Stimulated activated CD8-positive, alpha-beta memory T cell treated with anti-CD3 and anti-CD28 coated beads, Interleukin-15, amount 100 ng/mL, for 48 hours (primary cell): ENCODE measurements around the gene PELI2.

ENCODE experiments used
- DNase-seq, 2 donors: peaks; one replicate each; pipeline ENCODE4 v3.0.0-alpha.2; 2020; ENCODE audit warnings: low read depth in 2 of 2

Gene PELI2

DNA sequence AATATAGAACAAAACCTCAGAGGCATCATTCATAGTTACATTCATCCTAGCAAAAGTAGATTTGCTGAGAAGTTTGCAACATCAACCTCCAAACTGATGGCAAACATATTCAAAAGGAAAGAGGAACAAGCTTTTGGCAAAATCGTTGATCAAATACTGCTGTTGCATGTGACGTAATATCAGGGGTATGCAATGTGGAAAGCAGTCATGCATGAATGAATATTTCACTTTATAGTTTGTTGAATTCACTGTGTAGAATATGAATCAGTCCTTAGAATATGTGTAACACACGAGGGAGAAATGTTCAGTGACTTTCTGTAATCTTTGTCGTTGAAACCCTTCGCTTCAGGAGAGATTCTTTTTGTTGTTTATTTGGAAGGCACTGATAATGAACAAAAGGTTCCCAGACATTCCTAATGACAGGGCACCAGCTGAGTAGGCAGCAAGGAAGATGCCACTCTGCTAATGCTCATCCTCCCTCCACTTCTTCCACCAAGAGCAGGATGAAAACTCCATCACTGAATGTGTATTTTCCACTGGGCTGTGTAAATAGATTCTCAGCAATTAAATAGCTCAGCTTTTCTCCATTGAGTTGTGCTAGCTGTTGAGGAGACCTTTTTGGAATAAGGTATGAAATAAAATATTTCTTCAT lies 126.1 kb downstream of the PELI2 start:
- no peak for DNase-seq

DNA sequence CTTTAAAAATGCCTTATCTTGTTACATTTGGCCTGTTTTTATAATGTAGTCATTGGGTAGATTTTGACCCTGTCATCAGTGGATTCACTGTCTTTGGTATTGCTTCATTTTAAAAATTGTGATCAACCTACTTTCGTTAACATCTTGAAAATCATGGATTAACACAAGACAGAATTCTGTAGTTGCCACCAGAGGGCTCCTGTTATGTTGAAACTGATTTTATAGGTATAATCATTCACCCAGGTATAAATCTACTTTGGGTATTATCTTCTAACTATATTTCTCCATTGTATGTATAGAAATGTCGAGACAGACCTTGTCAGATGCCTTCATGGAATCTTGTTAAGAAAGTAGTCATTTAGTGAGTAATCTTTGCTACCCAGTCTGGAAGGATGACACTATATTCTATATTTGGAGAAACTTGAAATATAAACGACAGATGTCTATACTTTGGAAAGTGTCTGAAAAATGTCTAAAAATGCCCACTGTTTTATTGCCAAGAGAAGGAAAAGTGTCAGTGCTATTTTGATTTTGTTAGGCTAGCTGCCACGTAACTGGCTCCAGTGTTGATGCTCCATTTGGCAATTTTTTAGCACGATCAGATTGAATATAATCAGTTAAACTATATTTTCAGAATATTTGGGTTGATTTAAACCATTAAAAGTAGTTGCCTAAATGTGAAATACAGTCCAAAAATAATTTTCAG lies 129.4 kb downstream of the PELI2 start:
- no peak for DNase-seq

DNA sequence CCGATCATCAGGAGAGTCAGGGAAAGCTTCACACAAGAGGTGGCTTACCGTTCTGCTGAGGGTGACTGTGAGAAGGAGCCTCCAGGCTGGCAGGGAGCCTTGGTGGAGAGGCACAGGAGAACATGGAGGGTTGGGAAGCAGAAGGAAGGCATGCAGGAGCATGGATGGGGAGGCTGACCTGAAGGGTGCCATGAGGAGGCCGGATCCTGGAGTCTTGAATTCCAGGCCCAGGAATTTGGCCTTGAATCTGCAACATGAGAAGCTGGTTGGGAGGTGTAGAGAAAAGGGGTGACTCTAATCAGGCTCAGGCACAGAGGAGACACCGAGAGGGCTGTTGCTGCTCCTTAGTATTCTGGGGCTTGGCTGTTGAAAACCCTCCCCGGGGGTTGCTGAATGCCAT lies 130.2 kb downstream of the PELI2 start:
- no peak for DNase-seq

DNA sequence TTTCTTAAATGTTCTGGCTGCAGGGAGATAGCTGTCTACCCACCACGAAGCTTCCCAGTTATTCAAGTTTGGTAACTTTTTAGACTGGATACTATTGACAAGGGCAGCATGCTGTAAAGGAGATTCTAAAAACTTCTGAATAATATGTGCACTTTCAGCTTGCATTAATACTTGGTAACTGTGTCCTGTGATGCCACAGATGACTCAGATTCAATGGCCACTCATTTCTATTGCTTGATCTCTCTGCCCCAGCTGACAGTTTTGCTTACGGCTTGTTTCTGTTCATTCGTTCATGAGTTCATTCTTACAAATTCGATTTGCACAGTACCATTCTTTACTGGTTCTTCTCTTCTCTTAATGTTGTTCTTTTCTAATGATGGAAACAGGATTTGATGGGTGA lies 142.8 kb downstream of the PELI2 start:
- DNase-seq: no peak

DNA sequence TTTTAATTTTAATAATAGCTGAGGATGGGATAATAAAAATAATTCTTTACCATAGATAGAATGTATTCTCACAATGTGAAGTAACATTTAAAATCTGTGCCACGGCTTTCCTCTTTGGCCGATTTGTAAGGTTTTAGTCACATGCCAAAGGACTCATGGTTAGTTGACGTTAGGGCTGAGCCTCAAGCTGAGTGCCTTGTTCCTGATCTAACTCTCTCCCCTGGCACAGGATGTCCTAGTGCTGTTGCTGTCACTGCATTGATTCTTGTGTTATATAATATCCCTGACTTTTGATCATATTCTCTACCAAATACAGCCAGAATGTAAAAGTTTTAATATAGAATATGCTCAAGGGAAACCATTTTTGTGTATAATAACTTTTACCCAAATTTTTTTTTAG lies 144.3 kb downstream of the PELI2 start:
- DNase-seq: no peak

DNA sequence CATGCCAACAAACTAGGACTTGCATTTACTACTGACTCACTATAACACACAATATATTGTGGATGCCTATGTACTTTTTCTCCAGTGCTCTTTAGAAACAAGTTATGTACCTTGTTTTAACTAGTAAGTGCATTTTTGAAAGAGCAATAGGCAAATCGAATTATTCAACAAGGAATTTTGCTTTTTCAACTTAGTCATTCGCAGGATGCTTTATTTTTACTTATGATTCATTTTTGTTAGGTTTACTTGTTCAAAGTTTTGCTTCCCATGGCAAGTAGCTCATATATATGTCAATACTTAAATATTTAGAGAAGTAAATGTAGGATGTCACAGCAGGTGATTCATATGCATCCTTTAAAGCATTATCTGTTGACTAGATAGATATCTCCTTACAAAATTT lies 149.8 kb downstream of the PELI2 start:
- no peak for DNase-seq

DNA sequence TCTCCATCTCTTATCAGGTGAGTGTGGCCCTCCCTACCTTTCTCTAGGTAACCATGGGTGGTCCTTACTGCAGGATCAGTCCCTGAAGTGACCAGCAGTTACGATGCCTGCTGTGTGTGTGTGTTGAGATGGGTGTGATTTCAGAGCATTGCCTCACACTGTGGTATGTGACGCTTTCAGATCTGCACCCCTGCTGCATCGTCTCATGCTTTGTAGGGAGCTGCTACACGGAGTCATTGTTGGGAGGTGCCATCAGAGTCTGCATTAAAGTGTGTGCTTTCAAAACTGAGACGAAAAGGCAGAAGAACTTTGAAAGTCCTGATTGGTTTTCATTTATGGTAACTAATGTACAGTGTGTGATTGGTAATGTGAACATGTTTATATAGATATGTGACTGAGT lies 150.5 kb downstream of the PELI2 start:
- DNase-seq: no peak

DNA sequence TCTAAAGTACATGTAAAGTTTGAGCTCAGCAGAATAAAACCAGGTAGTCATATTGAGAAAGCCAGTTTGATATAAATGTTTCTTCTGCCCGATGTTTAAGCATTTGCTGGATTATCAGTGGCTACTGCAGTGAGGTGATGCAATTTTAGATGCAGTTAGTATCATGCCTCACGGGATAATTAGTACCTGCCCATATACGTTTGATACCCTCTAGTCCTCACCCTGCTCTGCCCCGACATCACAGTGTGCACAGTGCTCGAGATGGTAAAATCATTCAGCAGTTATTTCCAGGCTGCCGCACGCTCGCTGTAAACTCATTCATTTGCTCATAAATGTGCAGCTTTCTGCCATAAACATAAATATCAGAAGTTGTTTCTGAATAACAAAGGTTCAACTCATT lies 152.7 kb downstream of the PELI2 start:
- no peak for DNase-seq

DNA sequence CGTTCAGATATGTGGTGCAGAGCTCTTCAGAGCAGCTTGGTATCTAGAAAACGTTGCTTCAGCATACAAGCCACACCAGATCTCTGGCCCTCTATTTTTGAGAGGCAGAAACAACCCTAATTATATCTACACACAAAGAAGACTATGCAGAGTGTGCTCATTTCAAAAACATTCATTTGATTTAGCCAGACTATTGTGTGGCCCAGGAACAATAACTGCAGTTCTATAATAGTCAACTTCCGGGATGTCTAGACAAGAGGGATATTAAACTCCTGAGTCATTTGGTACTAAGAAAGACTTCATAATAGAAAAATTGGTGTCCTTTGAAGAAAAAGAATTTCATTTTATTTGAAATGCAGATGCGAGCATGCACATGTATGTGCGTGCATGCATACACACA lies 153.8 kb downstream of the PELI2 start:
- no peak for DNase-seq

DNA sequence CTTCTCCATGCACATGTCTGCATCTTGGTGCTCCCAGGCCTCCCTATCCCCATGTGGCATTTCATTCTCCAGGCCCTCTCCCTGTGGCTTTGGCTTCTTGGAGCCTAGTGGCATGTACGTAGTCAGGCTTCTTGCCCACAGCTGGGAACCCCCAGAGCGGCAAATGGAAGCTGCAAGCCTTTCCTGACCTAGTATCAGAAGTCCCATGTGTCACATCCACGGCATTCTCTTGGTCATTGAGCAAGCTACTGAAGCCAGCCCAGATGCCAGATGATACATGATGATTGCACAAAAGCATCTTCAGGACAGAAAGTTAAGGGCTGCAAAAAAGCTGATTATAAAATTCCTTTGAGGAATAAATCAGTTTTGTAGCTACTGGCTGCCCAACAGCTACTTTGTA lies 154.9 kb downstream of the PELI2 start:
- DNase-seq: no peak

DNA sequence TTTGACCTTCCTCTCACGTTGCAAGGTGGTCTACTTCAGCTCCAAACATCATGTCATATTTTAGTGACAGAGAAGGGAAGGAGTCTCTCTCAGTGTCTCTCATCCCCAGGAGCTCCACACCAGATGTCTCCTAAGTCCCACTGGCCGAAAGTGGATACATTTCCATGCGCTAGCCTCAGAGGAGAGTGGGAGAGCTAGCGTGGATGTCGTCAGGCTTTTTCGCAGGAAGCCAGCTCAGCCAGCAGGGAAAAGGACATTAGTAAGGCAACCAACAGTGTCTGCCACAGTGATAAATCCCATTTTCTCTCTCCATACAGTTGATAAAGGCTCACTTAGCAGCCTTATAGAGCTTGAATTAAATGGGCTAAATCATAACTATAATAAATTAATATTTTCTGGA lies 155.7 kb downstream of the PELI2 start:
- no peak for DNase-seq

DNA sequence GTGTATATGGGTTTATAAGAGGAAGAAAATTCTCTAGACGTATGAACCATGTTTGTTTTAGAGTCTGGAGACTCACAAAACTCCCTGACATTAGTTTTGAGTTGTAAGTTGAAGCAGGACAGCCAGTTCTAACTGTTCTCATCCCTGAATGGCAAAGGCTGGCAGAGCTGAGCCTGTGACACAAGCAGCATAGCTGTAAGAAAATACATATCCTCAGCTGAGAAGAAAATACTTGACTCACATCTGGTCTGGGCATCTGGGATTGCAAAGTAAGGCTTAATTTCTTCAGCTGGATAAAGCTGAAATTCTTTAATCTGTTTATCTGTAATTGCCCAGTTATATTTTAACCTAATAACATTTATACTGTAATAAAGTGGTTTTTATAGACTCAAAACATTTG lies 156.3 kb downstream of the PELI2 start:
- no peak for DNase-seq

DNA sequence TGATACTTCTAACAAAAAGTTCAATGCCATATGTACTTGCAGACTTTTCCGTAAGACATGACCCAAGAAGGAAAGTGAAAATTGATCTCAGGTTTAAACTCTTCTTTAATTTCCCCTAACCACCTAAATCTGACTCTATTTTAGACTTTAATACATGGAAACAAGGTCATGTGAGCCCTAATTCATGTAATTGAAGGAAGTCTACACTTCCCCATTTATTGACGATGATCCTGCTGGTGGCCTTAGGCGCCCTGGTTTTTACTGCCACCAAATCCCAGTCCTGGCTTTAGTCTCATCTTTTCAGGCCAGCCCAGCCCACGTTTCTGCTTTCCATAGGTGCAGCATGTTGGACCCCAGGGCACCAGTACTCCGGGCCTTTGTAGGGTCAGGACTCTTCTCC lies 157.9 kb downstream of the PELI2 start:
- no peak for DNase-seq

DNA sequence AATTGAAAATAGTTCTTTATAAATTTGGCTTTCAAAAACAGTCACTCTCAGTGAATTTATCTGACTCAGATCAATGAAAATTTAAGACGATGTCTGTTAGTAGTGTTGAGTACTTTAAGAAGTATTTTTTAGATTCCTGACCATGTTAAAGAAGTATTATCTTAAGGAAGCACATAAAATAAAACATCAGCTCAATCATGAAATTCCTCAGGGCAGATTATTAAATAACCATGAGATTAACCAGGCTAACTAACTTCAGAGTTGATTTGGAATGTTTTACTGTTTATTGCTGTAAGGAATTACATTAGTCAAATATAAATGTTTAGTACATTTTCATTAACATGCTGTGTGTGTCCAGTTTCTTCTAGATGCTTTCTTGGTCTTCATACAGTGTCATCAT lies 160.2 kb downstream of the PELI2 start:
- no peak for DNase-seq

DNA sequence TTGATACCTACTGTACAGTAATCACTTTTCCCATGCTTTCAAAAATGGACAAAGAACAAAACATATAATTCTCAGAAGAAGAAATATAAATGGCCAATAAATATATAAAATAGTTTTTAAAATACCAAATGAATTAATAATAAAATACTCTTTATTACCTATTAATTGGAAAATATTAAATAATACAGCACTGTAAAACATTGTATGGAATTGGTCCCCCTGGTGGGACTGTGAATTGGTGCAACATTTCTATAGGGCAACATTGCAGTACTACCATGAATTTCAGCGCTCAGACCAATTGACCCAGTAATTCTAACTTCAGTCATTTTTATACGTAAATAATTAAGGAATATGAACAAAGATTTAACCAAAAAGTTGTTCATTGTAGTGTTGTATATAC lies 162.6 kb downstream of the PELI2 start:
- DNase-seq: no peak

DNA sequence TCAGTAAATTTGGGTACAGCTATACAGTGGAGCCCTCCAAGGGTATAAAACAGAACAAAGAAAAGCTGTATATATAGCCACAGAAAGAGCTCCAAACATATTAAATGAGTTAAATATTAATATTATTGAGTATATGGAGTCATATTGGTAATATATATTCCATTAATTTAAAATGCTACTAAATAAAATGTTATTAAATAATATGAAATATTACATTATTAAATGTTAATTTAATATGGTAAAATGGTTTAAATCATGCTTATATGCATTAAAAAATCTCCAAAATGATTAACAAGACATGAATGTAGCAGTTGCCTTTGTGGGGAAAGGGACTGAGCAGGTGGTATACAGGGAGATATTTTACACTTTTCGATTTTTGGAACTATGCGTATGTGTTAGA lies 164.0 kb downstream of the PELI2 start:
- DNase-seq: no peak

DNA sequence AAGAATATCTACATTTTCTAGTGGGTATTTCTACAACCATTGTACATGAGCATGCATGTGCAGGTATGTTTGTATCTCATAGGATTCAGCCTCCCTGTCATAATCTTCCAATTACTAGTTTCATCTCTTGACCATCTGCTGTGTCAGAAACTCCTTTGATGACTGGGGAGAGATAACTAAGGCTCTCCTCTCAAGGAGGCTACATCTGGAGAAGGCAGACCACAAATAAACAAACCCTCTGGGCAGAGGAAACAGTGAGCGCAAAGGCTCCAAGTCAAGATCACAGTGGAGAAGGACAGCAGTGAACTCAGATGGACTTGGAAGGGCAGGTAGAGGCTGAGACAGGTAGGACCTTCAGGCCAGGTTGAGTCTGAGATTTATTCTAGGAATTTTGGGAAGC lies 166.4 kb downstream of the PELI2 start:
- DNase-seq: no peak

DNA sequence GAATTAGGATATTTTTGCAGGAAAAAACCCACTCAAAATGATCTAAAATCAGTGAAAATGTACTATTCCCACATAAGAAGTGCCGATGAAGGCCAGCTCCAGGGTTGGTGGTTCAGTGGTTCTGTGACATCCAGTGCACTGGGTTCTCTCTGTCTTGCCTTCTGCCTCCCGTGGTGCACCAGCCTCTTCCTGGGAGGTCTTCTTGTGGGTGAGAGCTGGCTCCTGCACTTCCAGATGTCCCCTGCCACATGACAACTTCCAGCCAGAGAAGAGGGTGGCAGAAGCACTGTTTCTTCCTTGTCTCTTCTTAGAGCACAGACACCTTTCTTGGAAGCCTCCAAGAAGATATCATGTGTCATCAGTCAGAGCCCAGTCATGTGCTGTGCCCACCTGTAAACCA lies 170.9 kb downstream of the PELI2 start:
- DNase-seq: no peak

DNA sequence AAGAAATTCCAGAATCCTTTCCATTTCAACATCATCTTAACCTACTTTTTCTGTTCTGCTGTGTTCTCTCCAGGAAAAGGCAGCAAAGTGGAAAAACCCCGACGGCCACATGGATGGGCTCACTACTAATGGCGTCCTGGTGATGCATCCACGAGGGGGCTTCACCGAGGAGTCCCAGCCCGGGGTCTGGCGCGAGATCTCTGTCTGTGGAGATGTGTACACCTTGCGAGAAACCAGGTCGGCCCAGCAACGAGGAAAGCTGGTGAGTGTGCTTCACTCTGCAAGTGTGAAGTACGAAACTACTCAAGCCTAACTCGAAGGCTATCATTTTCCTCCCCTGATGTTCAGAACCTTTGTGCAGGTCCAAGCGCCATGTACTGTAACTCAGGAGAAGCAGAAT lies 172.0 kb downstream of the PELI2 start:
- no peak for DNase-seq

DNA sequence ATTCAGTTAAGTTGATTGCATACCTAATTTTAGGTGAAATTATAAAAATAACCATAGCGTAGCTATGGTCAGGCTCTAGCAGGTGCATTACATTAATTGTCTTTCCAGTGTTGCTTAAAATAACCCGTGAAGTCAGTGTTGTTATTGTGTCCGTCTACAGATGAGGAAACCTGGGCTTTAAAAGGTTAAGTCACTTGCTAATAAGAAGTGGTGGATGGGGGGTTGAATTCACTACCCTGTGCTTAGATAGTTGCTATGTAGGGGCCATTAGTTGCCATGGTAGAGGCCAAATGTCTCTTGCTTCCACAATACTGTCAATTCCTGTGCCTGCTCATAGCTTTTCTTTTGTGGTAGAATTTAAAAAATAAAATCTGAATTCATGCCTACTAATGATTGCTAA lies 174.8 kb downstream of the PELI2 start:
- no peak for DNase-seq

DNA sequence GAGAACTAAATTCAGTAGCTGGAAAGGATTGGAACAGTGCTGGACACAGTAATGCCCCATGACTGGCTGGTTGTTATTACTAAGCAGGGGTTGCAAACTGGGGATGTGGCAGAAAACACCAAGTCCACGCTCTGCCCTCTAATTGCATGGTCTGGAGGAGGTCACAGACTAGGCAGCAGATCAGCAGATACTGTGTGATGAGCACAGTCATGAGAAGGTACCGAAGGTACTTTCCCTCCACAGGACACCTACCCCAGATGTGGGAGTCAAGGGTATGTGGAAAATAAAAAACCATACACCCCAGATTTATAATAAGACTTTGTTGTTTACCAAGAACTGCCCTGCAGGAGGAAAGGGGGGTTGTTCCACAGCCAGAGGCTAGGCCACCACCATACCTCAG lies 175.3 kb downstream of the PELI2 start:
- no peak for DNase-seq

DNA sequence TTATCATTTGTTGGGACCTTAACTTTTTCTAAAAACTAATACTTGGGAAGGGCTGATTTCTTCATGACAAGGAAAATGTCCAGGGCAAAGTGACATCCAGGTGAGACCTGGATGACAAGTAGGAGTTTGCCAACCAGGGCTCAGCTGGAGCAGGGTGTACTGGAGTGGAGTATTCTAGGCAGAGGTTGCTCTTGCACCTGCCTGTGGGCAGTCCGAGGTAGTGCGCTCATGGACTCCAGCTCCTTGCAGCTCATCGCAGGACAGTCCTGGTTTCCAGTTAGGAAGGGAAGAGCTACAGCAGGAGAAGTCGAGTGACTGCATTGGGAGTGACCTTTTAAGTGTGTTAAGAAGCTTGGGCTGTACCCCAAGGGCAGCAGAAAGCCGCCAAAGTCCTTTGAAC lies 175.9 kb downstream of the PELI2 start:
- DNase-seq: no peak

DNA sequence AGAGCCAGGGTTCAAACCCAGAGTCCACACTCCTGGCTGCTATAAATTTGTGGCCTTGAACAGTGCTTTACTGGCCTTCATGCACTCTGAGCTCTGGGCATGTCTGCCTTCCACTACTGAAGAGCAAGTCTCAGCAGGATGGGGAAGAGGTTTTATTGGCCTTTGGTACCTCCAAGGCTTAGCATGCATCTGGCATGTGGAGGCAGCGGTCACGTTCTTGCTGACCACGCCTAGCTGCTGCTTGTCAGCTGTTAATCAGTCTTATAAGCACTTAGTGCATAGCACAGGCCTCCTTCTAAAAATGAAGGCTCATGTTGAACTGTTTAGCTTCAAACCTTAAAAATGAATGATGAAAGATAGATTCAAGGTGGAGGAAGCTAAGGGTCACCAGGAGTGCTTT lies 177.5 kb downstream of the PELI2 start:
- DNase-seq: no peak

DNA sequence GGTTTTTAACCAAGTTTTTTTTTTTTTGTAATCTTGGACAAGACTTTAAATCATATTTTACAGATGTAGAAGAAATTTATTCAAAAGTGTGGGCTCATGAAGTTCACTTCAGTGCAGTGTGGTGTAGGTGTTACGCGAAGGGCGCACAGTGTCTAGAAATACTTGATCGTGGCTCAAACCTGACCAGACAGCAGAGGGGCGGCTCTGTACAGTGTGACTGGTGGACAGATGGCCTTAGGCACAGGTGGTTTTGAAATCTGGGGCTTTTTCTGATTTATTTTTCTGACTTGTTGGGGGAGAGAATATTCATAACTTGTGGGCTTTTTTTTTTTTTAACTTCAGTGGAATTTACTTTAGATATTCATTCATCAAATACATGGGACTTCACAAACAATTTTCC lies 179.2 kb downstream of the PELI2 start:
- no peak for DNase-seq
